Effector memory CD4-positive, alpha-beta T cell (primary cell): ENCODE measurements around the gene PPP2R1B.

Source experiments
- DNase-seq, 3 donors: peaks; one replicate each; pipeline ENCODE4 v3.0.0-alpha.2; 2020
- H3K27ac ChIP-seq: 2 replicates; pipeline ENCODE4 v1.7.0; 2013; ENCODE audit warnings: mild to moderate bottlenecking, low read length, moderate library complexity; ENCODE audit not compliant: insufficient read depth, poor library complexity, severe bottlenecking
- H3K27me3 ChIP-seq: replicated peaks from 2 replicates; pipeline ENCODE4 v1.7.0; 2013; ENCODE audit warnings: mild to moderate bottlenecking, low read length; ENCODE audit not compliant: insufficient read depth, control insufficient read depth, poor library complexity, severe bottlenecking
- H3K36me3 ChIP-seq: 2 replicates; pipeline ENCODE4 v1.7.0; 2013; ENCODE audit warnings: mild to moderate bottlenecking, low read length, moderate library complexity; ENCODE audit not compliant: control insufficient read depth, insufficient read depth
- H3K4me1 ChIP-seq: 2 replicates; pipeline ENCODE4 v1.7.0; 2013; ENCODE audit warnings: low read length, mild to moderate bottlenecking; ENCODE audit not compliant: control insufficient read depth, insufficient read depth, poor library complexity, severe bottlenecking
- H3K4me3 ChIP-seq: 2 replicates; pipeline ENCODE4 v1.7.0; 2013; ENCODE audit warnings: low read length, low read depth, mild to moderate bottlenecking; ENCODE audit not compliant: insufficient read depth, poor library complexity, severe bottlenecking
- H3K9me3 ChIP-seq: 2 replicates; pipeline ENCODE4 v1.7.0; 2013; ENCODE audit warnings: mild to moderate bottlenecking, low read length, moderate library complexity; ENCODE audit not compliant: control insufficient read depth

Gene PPP2R1B

DNA sequence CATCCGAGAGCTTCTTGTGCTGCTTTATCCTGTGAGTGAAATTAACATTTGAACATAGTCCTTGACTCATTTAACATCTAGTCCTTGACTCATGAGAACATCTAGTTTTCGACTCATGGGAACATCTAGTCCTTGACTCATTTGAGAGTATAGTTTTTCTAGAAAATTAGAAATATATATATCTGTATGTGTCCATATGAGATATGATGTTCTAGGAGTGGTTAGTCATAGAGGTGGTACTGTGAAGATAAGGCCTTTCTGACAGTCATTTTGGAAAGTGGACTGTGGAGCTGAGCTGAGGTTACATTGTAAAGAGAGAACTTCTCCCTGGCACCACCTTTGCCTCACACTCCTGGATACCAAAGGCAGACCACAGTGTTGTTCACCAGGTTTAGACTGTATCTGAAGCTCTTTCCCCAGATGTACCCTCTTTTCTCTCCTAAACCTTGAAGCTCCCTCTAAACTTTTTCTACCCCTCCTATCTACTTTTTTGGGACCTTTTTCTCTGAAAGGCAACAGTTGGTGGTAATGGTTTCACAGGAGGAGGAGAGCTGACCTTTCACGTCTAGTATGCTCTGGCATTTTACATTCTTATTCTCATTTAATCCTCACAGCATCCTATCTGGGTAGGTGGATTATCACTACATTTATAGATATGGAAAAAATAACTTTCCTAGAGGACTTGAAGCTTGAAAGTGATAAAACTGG lies 67.2 kb downstream of the PPP2R1B start:
- no peak overlapping the region for H3K27ac ChIP-seq
- H3K4me1 ChIP-seq, result no peaks in the 10 kb centered on the region
- H3K36me3 ChIP-seq, result no peaks in the 10 kb centered on the region
- no peaks in the 10 kb centered on the region for H3K9me3 ChIP-seq
- DNase-seq, result no peak
- no peaks in the 10 kb centered on the region for H3K27me3 ChIP-seq
- H3K4me3 ChIP-seq, result no peak overlapping the region

DNA sequence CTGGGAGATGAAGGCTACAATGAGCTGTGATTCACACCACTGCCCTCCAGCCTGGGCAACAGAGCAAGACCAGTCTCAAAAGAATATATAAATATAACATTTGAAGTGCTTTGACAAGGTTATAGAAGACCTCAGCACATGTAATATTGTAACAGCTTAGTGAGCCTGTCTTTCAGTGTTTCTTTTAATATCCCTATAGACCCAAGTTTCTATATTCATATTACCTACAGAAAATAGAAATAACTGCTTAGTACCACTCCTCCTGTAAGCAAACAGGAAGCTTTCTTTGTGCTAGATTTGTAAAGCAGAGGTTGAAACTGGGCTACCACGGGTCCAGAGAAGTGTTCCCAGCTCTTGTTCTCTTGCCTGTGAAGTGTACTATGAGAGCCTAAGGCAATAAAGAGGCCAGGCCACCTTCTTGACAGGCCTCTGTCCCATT lies 68.2 kb downstream of the PPP2R1B start:
- Histone ChIP-seq H3K27me3 (no peaks in the 10 kb centered on the region), H3K4me3 (no peak overlapping the region), H3K9me3 (no peaks in the 10 kb centered on the region), H3K4me1 (no peaks in the 10 kb centered on the region), H3K27ac (no peak overlapping the region), H3K36me3 (no peaks in the 10 kb centered on the region)
- DNase-seq, result no peak

DNA sequence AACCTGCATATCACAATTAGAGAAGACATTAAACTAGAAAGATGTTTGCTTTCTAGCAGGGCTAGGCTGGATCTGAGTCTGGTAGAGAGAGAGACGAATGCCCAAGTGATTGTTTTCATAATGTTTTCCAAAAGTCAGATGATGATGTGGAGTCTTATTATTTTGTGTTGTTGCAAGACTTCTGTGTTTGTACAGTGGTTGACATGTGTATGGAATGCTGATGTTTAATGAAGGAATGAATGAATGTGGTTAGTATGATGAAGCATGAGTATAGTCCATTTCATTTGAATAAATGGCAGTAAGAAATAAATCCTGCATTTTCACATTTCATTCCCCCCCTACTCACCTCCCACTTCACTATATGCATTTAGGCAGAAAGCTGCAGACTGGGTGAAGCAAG lies 69.6 kb downstream of the PPP2R1B start:
- H3K36me3 ChIP-seq, result no peaks in the 10 kb centered on the region
- DNase-seq, result no peak
- H3K4me3 ChIP-seq, result no peak overlapping the region
- H3K27ac ChIP-seq, result no peak overlapping the region
- H3K27me3 ChIP-seq, result no peaks in the 10 kb centered on the region
- no peaks in the 10 kb centered on the region for H3K4me1 ChIP-seq
- no peaks in the 10 kb centered on the region for H3K9me3 ChIP-seq

DNA sequence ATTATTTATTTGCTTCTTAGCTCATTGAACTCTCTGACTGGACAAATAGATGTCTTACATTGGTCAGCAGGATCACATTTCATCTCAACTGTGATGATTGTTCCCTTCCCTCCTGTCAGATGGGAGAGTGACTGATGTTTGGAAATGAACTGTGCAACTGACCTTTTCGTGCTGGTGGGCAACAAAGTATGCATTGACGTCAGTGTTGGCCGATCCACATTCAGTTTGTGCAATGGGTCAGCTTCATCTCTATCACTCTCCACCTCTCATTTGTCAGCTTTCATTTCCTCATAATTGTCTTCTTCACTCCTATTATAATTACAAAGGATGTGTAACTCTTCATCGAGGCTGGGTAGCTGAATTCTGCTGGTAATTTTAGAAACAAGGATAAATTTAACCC lies 71.3 kb downstream of the PPP2R1B start:
- H3K36me3 ChIP-seq, result no peaks in the 10 kb centered on the region
- no peaks in the 10 kb centered on the region for H3K27me3 ChIP-seq
- no peaks in the 10 kb centered on the region for H3K9me3 ChIP-seq
- H3K4me3 ChIP-seq, result no peak overlapping the region
- no peak overlapping the region for H3K27ac ChIP-seq
- DNase-seq, result no peak
- no peaks in the 10 kb centered on the region for H3K4me1 ChIP-seq

- Histone ChIP-seq H3K4me3 (no peak overlapping the region), H3K9me3 (no peaks in the 10 kb centered on the region), H3K4me1 (no peaks in the 10 kb centered on the region), H3K27me3 (no peaks in the 10 kb centered on the region), H3K36me3 (peaks cover under 1% of the 10 kb centered on the region), H3K27ac (no peak overlapping the region)
- no peak for DNase-seq
Observed at GRCh38 chr11:111693224-111693937, 72.8 kb downstream of the PPP2R1B start.

GRCh38 chr11:111691741-111692140 lies 74.4 kb downstream of the PPP2R1B start:
- H3K4me1 ChIP-seq, result no peaks in the 10 kb centered on the region
- DNase-seq, result no peak
- no peak overlapping the region for H3K27ac ChIP-seq
- H3K27me3 ChIP-seq, result no peaks in the 10 kb centered on the region
- H3K36me3 ChIP-seq, result peaks cover 6% of the 10 kb centered on the region
- H3K4me3 ChIP-seq, result no peak overlapping the region
- no peaks in the 10 kb centered on the region for H3K9me3 ChIP-seq

- Histone ChIP-seq H3K4me3 (no peak overlapping the region), H3K4me1 (no peaks in the 10 kb centered on the region), H3K9me3 (no peaks in the 10 kb centered on the region), H3K27ac (no peak overlapping the region), H3K36me3 (peaks cover 6% of the 10 kb centered on the region), H3K27me3 (no peaks in the 10 kb centered on the region)
- DNase-seq, result no peak
Observed at GRCh38 chr11:111691176-111691575, 75.0 kb downstream of the PPP2R1B start.

- Histone ChIP-seq H3K27ac (no peak overlapping the region), H3K4me1 (no peaks in the 10 kb centered on the region), H3K27me3 (no peaks in the 10 kb centered on the region), H3K9me3 (no peaks in the 10 kb centered on the region), H3K4me3 (no peak overlapping the region), H3K36me3 (peaks cover 10% of the 10 kb centered on the region)
- no peak for DNase-seq
Observed at GRCh38 chr11:111688013-111688412, 78.2 kb downstream of the PPP2R1B start.

DNA sequence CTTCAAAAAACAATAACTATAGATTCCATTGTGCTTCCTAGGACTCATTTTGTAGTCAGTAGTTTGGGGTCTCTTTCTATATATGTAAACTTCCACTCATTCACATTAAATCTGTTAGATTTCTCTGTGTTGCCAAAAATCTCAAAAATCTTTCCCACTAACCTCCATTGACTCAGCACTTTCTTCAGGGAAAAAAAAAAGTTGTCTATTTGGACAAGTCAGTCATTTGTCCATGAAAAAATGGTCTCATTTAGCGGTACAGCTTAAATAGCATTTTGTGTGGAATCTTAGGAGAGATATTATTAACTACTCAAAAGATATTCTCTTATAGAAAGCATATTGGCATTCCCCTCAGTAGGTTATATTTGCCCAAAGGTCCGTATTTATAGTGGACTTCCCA lies 81.9 kb downstream of the PPP2R1B start:
- Histone ChIP-seq H3K4me1 (no peaks in the 10 kb centered on the region), H3K9me3 (no peaks in the 10 kb centered on the region), H3K36me3 (peaks cover 10% of the 10 kb centered on the region), H3K27me3 (no peaks in the 10 kb centered on the region), H3K4me3 (no peak overlapping the region), H3K27ac (no peak overlapping the region)
- DNase-seq, result no peak

DNA sequence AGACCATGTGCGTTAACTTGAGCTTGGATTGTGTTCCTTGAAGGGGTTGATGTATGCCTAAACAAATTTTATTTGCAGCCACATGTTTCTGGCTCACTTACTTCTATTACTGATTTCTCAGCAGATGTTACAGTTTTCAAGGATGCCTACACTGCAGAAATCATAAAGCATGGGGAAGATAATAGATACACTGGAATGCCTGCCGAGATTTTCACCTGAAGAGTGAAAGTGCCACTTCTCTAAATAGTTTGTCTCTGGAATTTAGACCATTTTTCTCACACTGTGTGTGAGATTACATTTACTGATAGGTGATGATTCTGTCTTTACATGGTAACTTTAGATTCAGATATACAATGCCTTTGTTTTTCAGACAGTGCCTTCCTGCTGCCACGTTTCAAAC lies 82.4 kb downstream of the PPP2R1B start:
- H3K27ac ChIP-seq, result no peak overlapping the region
- H3K4me3 ChIP-seq, result no peak overlapping the region
- no peak for DNase-seq
- H3K4me1 ChIP-seq, result no peaks in the 10 kb centered on the region
- no peaks in the 10 kb centered on the region for H3K9me3 ChIP-seq
- H3K36me3 ChIP-seq, result peaks cover 10% of the 10 kb centered on the region
- H3K27me3 ChIP-seq, result no peaks in the 10 kb centered on the region
